HG03103 (cell line): Measurements from ENCODE around the gene PCDHB2.
"Not testable (repeated sequence)": the region's sequence is repeated elsewhere in the genome, so short reads cannot be mapped to it uniquely, and the experiment has no call there.

ENCODE experiments used
- ATAC-seq: cut with Tn5 transposase; IDR thresholded peaks from one replicate; pipeline ENCODE4 v1.9.1; 2021; ENCODE audit warnings: low read depth; ENCODE audit not compliant: unreplicated experiment

Gene PCDHB2

DNA sequence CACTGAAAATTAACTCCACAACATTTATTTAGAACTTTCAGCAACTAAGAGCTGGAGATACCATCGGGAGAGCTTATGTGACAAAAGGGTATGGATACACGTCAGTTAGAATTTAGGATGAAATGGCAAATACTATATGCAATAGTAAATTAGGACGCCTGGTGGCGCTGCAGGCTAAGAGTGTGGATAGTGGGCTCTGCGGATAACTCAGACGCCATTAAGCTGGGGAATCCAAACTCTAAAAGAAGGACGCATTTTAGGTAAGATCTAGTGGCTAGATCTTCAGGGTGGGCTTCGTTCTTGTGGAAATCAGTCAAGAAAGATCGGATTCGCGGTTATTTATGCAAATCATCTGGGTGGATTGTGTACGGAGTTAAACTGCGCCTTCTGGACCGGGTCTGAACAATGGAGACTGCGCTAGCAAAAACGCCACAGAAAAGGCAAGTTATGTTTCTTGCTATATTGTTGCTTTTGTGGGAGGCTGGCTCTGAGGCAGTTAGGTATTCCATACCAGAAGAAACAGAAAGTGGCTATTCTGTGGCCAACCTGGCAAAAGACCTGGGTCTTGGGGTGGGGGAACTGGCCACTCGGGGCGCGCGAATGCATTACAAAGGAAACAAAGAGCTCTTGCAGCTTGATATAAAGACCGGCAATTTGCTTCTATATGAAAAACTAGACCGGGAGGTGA, 40.8 kb downstream of the PCDHB2 start, which contains the start of gene PCDHB5:
Gene PCDHB5 (plus strand): TSS at position 177 of the 688 bp plus-strand sequence. CDS start 229 bp downstream, at position 406.
- ATAC-seq: no peak

DNA sequence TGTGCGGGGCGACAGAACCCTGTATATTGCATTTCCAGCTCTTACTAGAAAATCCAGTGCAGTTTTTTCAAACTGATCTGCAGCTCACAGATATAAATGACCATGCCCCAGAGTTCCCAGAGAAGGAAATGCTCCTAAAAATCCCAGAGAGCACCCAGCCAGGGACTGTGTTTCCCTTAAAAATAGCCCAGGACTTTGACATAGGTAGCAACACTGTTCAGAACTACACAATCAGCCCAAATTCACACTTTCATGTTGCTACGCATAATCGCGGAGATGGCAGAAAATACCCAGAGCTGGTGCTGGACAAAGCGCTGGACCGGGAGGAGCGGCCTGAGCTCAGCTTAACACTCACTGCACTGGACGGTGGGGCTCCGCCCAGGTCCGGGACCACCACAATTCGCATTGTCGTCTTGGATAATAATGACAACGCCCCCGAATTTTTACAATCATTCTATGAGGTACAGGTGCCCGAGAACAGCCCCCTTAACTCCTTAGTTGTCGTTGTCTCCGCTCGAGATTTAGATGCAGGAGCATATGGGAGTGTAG, 41.4 kb downstream of the PCDHB2 start:
- ATAC-seq: no peak

DNA sequence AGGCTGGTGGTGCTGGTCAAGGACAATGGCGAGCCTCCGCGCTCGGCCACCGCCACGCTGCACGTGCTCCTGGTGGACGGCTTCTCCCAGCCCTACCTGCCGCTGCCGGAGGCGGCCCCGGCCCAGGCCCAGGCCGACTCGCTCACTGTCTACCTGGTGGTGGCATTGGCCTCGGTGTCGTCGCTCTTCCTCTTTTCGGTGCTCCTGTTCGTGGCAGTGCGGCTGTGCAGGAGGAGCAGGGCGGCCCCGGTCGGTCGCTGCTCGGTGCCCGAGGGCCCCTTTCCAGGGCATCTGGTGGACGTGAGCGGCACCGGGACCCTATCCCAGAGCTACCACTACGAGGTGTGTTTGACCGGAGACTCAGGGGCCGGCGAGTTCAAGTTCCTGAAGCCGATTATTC, 42.9 kb downstream of the PCDHB2 start:
- ATAC-seq: not testable (repeated sequence)
